GM18861 (cell line): ENCODE results near the gene PPM1L.

Experiments used
- ATAC-seq: cut with Tn5 transposase; IDR thresholded peaks from one replicate; pipeline ENCODE4 v1.9.1; 2021; ENCODE audit not compliant: unreplicated experiment

PPM1L gene

GRCh38 chr3:160806686-160807085 lies 50.7 kb downstream of the PPM1L start:
- ATAC-seq, result no peak

- ATAC-seq, result no peak
These were observed 52.8 kb downstream of the PPM1L start for GRCh38 chr3:160808838-160809237.

GRCh38 chr3:160809453-160809852 lies 53.4 kb downstream of the PPM1L start:
- no peak for ATAC-seq

GRCh38 chr3:160810362-160811236 lies 54.6 kb downstream of the PPM1L start:
- no peak for ATAC-seq

GRCh38 chr3:160811237-160811548 lies 55.2 kb downstream of the PPM1L start:
- ATAC-seq, result no peak

- ATAC-seq, result no peak
These were observed 56.3 kb downstream of the PPM1L start for GRCh38 chr3:160812304-160812703.

GRCh38 chr3:160815280-160815679 lies 59.2 kb downstream of the PPM1L start:
- ATAC-seq, result no peak

GRCh38 chr3:160820022-160820421 lies 64.0 kb downstream of the PPM1L start:
- ATAC-seq, result no peak

GRCh38 chr3:160820430-160820829 lies 64.4 kb downstream of the PPM1L start:
- no peak for ATAC-seq

GRCh38 chr3:160822936-160823335 lies 66.9 kb downstream of the PPM1L start:
- ATAC-seq, result no peak

GRCh38 chr3:160825311-160825800 lies 69.3 kb downstream of the PPM1L start:
- no peak for ATAC-seq

- no peak for ATAC-seq
These were observed 70.4 kb downstream of the PPM1L start for GRCh38 chr3:160826408-160826807.

GRCh38 chr3:160826991-160827390 lies 71.0 kb downstream of the PPM1L start:
- no peak for ATAC-seq

GRCh38 chr3:160827516-160827915 lies 71.5 kb downstream of the PPM1L start:
- no peak for ATAC-seq

GRCh38 chr3:160828880-160829279 lies 72.8 kb downstream of the PPM1L start:
- ATAC-seq, result no peak

- ATAC-seq, result no peak
These were observed 73.5 kb downstream of the PPM1L start for GRCh38 chr3:160829486-160830009.

GRCh38 chr3:160830796-160831195 lies 74.8 kb downstream of the PPM1L start:
- no peak for ATAC-seq

- ATAC-seq, result no peak
These were observed 75.4 kb downstream of the PPM1L start for GRCh38 chr3:160831401-160831800.

GRCh38 chr3:160837394-160837980 lies 81.5 kb downstream of the PPM1L start:
- ATAC-seq, result no peak

- ATAC-seq, result no peak
These were observed 84.6 kb downstream of the PPM1L start for GRCh38 chr3:160840590-160840989.

- no peak for ATAC-seq
These were observed 85.4 kb downstream of the PPM1L start for GRCh38 chr3:160841455-160841854.
